ENCODE results near the gene MTSS2. TPM values are rescaled to one million over a fixed set of nuclear protein-coding genes. Genes with fewer than 3 reads are reported as not detected.

Gene MTSS2
- total RNA-seq, 4 donors from 2014 or later, result 74.9 to 238 (median 130) TPM

DNA sequence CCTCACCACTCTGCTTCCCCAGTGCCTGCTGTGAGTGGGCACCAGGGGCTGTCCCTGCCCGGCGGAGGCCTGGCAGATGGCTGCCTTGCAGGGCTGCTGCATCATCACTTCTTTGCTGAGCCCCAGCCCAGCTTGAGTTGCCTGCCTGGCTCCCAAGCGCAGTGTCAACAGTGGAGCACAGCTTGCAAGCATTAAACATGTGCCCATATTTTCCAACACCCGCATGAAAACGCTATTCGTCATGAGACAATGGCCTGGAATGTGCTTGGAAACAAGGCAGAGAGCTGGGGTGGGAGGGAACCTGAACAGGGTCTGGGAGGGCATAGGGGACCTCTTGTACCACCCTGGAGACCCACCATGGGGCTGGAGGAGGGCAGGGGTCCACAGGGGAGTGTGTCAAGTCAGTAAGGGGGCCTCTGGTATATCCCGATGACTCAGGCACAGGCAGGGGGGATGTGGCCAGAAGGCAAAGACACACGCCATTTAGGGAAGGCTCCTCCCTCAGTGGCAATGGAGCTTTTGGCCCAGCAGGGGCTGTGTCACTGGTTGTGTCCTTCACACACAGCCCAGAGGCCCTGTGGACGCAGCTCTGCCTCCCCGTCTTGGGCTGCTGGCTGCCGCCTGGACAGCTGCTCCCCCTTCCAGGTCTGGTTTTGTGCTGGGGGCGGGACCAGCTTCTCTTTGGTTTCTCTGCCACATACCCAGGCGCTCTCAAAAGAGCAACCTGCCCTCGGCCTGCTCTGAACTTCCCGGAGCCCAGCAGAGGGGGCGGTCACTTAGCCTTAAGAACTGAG is 17.4 kb upstream of the MTSS2 start:
- no peaks in the 10 kb centered on the region for H3K27me3 ChIP-seq
- TF ChIP-seq, protein P1, sequence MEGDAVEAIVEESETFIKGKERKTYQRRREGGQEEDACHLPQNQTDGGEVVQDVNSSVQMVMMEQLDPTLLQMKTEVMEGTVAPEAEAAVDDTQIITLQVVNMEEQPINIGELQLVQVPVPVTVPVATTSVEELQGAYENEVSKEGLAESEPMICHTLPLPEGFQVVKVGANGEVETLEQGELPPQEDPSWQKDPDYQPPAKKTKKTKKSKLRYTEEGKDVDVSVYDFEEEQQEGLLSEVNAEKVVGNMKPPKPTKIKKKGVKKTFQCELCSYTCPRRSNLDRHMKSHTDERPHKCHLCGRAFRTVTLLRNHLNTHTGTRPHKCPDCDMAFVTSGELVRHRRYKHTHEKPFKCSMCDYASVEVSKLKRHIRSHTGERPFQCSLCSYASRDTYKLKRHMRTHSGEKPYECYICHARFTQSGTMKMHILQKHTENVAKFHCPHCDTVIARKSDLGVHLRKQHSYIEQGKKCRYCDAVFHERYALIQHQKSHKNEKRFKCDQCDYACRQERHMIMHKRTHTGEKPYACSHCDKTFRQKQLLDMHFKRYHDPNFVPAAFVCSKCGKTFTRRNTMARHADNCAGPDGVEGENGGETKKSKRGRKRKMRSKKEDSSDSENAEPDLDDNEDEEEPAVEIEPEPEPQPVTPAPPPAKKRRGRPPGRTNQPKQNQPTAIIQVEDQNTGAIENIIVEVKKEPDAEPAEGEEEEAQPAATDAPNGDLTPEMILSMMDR (IDR thresholded peaks at IDR 0.05), result peak; percentile 18 to 59 (median 23)
- TF ChIP-seq POLR2AphosphoS5 (IDR thresholded peaks at IDR 0.05), result peak; percentile 82 to 86
- TF ChIP-seq POLR2A (IDR thresholded peaks at IDR 0.05; ENCODE audit: low read depth), result no peak
- TF ChIP-seq EP300 (IDR thresholded peaks at IDR 0.05), result peak; percentile 48
- no peaks in the 10 kb centered on the region for H3K9me3 ChIP-seq
- no peak for DNase-seq (ENCODE audit: extremely low spot score)
- 25% methylated on average over 10 of the region's 16 CpGs for WGBS
- no peak overlapping the region for H3K4me3 ChIP-seq
- peaks cover 0 to 5% (median 0%) of the 10 kb centered on the region in 4 donors for H3K36me3 ChIP-seq
- H3K27ac ChIP-seq (replicated peaks in 1 of 4), result peak overlapping the region; percentile 91 to 99 (median 96)
- intact Hi-C loops (cut with DNase I), result no loop called here
- H3K4me1 ChIP-seq, result peaks cover 82 to 95% (median 93%) of the 10 kb centered on the region in 4 donors

DNA sequence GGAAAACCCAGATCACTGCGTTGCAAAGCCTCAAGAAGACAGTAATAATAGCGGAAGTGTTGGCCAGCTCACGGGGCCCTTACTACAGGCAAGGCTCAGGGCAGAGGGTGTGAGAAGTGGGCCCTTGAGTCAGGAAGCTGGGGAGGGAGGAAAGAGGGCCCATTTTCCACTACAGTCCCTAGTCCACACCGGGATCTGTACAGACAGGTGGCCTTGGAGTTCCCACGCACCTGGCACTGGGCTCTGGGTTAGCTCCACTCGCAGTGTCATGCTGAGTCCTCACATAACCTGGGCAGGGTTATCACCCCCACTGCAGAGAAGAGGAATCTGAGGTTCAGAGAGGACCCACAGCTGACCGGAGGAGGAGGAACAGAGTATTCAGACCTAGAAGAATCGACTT is 16.8 kb upstream of the MTSS2 start:
- H3K4me1 ChIP-seq, result peaks cover 86 to 95% (median 93%) of the 10 kb centered on the region in 4 donors
- WGBS, result 53% methylated on average over 8 of the region's 8 CpGs
- H3K4me3 ChIP-seq, result no peak overlapping the region
- intact Hi-C loops (cut with DNase I), result no loop called here
- peaks cover 0 to 6% (median 0%) of the 10 kb centered on the region in 4 donors for H3K36me3 ChIP-seq
- no peak for DNase-seq (ENCODE audit: extremely low spot score)
- peak overlapping the region; percentile 91 to 99 (median 96) for H3K27ac ChIP-seq (replicated peaks in 1 of 4)
- H3K9me3 ChIP-seq, result no peaks in the 10 kb centered on the region
- no peak for TF ChIP-seq POLR2A (IDR thresholded peaks at IDR 0.05; ENCODE audit: low read depth)
- TF ChIP-seq, protein P1 (IDR thresholded peaks at IDR 0.05), result no peak
- TF ChIP-seq EP300 (IDR thresholded peaks at IDR 0.05), result no peak
- TF ChIP-seq POLR2AphosphoS5 (IDR thresholded peaks at IDR 0.05), result no peak
- H3K27me3 ChIP-seq, result no peaks in the 10 kb centered on the region

DNA sequence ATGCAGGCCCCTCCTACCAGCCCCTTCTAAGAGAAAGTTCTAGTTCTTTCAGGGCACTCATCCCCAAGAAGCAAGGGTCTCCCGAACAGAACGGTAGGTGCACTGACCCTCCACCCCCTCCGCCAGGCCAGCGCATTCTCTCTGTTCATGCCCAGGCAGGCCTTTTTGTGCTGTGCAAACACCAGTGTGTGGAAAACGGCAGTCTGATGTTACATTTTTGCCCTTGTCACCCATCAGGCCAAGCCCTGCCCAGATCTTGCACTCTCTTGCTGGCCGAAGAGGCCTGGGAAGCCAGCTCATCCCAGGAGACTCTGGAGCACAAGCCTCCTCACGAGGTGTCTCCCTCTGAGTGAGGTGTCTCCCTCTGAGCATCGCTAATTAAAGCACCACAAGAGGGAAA is 16.1 kb upstream of the MTSS2 start:
- intact Hi-C loops (cut with DNase I), result no loop called here
- peaks cover 86 to 95% (median 93%) of the 10 kb centered on the region in 4 donors for H3K4me1 ChIP-seq
- TF ChIP-seq EP300 (IDR thresholded peaks at IDR 0.05), result no peak
- TF ChIP-seq, protein P1 (IDR thresholded peaks at IDR 0.05), result no peak
- no peak for TF ChIP-seq POLR2AphosphoS5 (IDR thresholded peaks at IDR 0.05)
- no peak for TF ChIP-seq POLR2A (IDR thresholded peaks at IDR 0.05; ENCODE audit: low read depth)
- no peaks in the 10 kb centered on the region for H3K27me3 ChIP-seq
- no peak overlapping the region for H3K4me3 ChIP-seq
- peak overlapping the region; percentile 91 to 99 (median 96) for H3K27ac ChIP-seq (replicated peaks in 1 of 4)
- no peak for DNase-seq (ENCODE audit: extremely low spot score)
- WGBS, result 83% methylated on average over 6 of the region's 8 CpGs
- peaks cover 0 to 6% (median 0%) of the 10 kb centered on the region in 4 donors for H3K36me3 ChIP-seq
- H3K9me3 ChIP-seq, result no peaks in the 10 kb centered on the region

DNA sequence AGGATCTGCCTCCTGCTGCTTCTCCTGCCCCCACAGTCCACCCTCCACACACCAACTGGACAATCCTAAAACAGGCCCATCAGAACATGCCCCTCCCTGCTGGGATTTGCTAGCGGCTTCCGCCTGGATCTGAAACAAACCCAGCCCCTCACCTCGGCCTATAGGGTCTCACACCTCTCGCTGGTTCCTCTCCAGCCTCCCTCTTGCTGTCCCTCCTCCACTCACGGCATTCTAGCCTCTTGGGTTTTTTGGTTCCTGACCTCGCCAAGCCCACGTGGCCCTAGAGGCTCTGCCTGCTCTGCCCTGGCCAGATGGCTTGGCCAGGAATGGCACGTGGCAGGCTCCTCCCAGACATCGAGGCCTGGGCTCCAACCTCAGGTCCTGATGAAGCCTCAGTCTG is 15.7 kb upstream of the MTSS2 start:
- TF ChIP-seq, protein P1 (IDR thresholded peaks at IDR 0.05), result no peak
- no peak for TF ChIP-seq POLR2A (IDR thresholded peaks at IDR 0.05; ENCODE audit: low read depth)
- TF ChIP-seq POLR2AphosphoS5 (IDR thresholded peaks at IDR 0.05), result no peak
- TF ChIP-seq EP300 (IDR thresholded peaks at IDR 0.05), result no peak
- intact Hi-C loops (cut with DNase I), result no loop called here
- DNase-seq (ENCODE audit: extremely low spot score), result no peak
- Histone ChIP-seq H3K36me3 (peaks cover 0 to 6% (median 0%) of the 10 kb centered on the region in 4 donors), H3K4me1 (peaks cover 86 to 95% (median 93%) of the 10 kb centered on the region in 4 donors), H3K27me3 (no peaks in the 10 kb centered on the region), H3K9me3 (no peaks in the 10 kb centered on the region), H3K4me3 (no peak overlapping the region), H3K27ac (replicated peaks in 1 of 4) (peak overlapping the region; percentile 91 to 99 (median 96))
- WGBS, result 83% methylated on average over 9 of the region's 9 CpGs

Data from esophagus muscularis mucosa (tissue), 4 donors.